OCI-LY3 (cell line): ENCODE data around the gene PTPRH.

Experiments
- EZH2phosphoT487 ChIP-seq: fragments of 200-600 bp; shearing (Covaris generic); IDR thresholded peaks from 2 replicates; pipeline ENCODE4 v1.6.1; 2018; ENCODE audit warnings: antibody characterized with exemption, mixed run types, low read depth
- TF ChIP-seq, protein P1 (sequence below): fragments of 200-600, 300-600 bp; sonication (generic); IDR thresholded peaks from 2 replicates; pipeline ENCODE4 v1.5.1; 2014; ENCODE audit warnings: antibody characterized with exemption, low read length, low read depth

DNA sequence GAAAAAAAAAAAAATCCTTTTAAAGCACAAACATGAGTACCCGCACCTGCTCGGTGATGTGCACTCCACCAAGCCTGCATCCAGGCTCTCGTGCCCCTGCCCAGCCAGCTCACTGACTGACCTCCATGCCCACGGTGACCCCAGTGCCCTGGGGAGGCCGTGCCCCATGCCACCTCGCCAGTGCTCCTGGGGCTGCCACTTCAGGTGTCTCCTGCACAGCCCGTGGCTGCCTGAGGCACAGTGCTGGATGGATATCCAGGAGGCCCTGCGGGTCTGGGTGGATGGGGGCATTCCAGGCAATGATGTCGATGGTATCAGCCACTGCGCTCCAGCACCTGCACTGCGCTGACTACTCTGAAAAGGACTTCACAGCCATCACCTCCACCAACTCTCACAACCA lies 40.5 kb upstream of the PTPRH start:
- TF ChIP-seq, protein P1, sequence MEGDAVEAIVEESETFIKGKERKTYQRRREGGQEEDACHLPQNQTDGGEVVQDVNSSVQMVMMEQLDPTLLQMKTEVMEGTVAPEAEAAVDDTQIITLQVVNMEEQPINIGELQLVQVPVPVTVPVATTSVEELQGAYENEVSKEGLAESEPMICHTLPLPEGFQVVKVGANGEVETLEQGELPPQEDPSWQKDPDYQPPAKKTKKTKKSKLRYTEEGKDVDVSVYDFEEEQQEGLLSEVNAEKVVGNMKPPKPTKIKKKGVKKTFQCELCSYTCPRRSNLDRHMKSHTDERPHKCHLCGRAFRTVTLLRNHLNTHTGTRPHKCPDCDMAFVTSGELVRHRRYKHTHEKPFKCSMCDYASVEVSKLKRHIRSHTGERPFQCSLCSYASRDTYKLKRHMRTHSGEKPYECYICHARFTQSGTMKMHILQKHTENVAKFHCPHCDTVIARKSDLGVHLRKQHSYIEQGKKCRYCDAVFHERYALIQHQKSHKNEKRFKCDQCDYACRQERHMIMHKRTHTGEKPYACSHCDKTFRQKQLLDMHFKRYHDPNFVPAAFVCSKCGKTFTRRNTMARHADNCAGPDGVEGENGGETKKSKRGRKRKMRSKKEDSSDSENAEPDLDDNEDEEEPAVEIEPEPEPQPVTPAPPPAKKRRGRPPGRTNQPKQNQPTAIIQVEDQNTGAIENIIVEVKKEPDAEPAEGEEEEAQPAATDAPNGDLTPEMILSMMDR, result no peak
- TF ChIP-seq EZH2phosphoT487, result no peak
